ENCODE data around the gene POLR2J3.
A peak's percentile ranks its signal among the peaks of the same experiment; 100 is the strongest.
"Not testable (repeated sequence)": the region's sequence is repeated elsewhere in the genome, so short reads cannot be mapped to it uniquely, and the experiment has no call there.

POLR2J3 gene

GRCh38 chr7:102524803-102525202 is 47.6 kb downstream of the POLR2J3 start:
- not testable (repeated sequence) for H3K4me2 ChIP-seq (ENCODE audit: insufficient read depth, low read length); H3K79me2 ChIP-seq (ENCODE audit: insufficient read depth, low read length); DNase-seq; H3K9me3 ChIP-seq (ENCODE audit: insufficient read depth, low read length, severe bottlenecking); H3K9ac ChIP-seq (ENCODE audit: low read depth, low read length); H2AFZ ChIP-seq (ENCODE audit: low read depth, low read length); ATAC-seq (ENCODE audit: insufficient read depth, low read depth); H3K27me3 ChIP-seq (ENCODE audit: insufficient read depth, low read length, poor library complexity); H3K4me1 ChIP-seq (ENCODE audit: insufficient read depth, low read length); H3K27ac ChIP-seq (ENCODE audit: low read length); H4K20me1 ChIP-seq (ENCODE audit: insufficient read depth, low read length); H3K4me3 ChIP-seq (ENCODE audit: low read depth in 1 of 2, low read length in 2 of 2); H3K36me3 ChIP-seq (ENCODE audit: insufficient read depth, low read length)

DNA sequence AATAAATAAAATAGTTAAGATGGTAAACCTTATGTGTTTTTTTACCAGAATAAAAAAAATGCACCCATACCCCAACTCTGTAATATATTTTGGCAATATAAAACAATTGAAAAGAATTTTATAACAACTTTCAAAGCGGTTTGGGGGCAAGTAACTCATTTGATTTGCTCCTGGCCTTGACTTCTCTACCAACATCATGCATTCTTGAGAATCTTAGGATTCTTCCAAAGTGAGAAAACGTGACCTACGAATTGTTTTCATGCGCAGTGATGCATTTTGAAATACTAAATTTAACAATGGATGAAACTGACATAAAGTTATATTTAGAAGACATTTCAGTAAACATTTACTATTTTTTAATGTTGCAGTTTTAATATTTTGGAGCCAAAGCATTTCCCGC is 51.6 kb downstream of the POLR2J3 start:
- not testable (repeated sequence) for DNase-seq; H4K20me1 ChIP-seq (ENCODE audit: insufficient read depth, low read length); H3K9ac ChIP-seq (ENCODE audit: low read depth, low read length); H3K4me3 ChIP-seq (ENCODE audit: low read depth in 1 of 2, low read length in 2 of 2); H3K27me3 ChIP-seq (ENCODE audit: insufficient read depth, low read length, poor library complexity); H3K9me3 ChIP-seq (ENCODE audit: insufficient read depth, low read length, severe bottlenecking); ATAC-seq (ENCODE audit: insufficient read depth, low read depth); H3K4me1 ChIP-seq (ENCODE audit: insufficient read depth, low read length); H3K27ac ChIP-seq (ENCODE audit: low read length); H2AFZ ChIP-seq (ENCODE audit: low read depth, low read length); H3K36me3 ChIP-seq (ENCODE audit: insufficient read depth, low read length); H3K79me2 ChIP-seq (ENCODE audit: insufficient read depth, low read length); H3K4me2 ChIP-seq (ENCODE audit: insufficient read depth, low read length)

- H3K27ac ChIP-seq (ENCODE audit: low read length); H2AFZ ChIP-seq (ENCODE audit: low read depth, low read length); H4K20me1 ChIP-seq (ENCODE audit: insufficient read depth, low read length); H3K4me2 ChIP-seq (ENCODE audit: insufficient read depth, low read length); H3K9ac ChIP-seq (ENCODE audit: low read depth, low read length); H3K9me3 ChIP-seq (ENCODE audit: insufficient read depth, low read length, severe bottlenecking); H3K4me3 ChIP-seq (ENCODE audit: low read depth in 1 of 2, low read length in 2 of 2); H3K4me1 ChIP-seq (ENCODE audit: insufficient read depth, low read length); H3K79me2 ChIP-seq (ENCODE audit: insufficient read depth, low read length); H3K36me3 ChIP-seq (ENCODE audit: insufficient read depth, low read length); H3K27me3 ChIP-seq (ENCODE audit: insufficient read depth, low read length, poor library complexity); DNase-seq: not testable (repeated sequence)
- peak; percentile 90 for ATAC-seq (ENCODE audit: insufficient read depth, low read depth)
Observed at GRCh38 chr7:102517550-102518147, 54.7 kb downstream of the POLR2J3 start, which contains the start of gene RASA4B. Gene RASA4B (minus strand): TSS chr7:102517777. CDS start chr7:102517710, 67 bp downstream.
